OCI-LY1 (cell line): ENCODE measurements around the gene RNGTT.

Experiments used
- H2AFZ ChIP-seq: fragments of 200-600 bp; sonication (generic), shearing (Covaris generic); 2 replicates; pipeline ENCODE4 v1.6.0; 2014; ENCODE audit warnings: antibody characterized with exemption, mild to moderate bottlenecking, low read length
- H3F3A ChIP-seq: fragments of 200-600 bp; sonication (generic), shearing (Covaris generic); 2 replicates; pipeline ENCODE4 v1.6.0; 2014; ENCODE audit warnings: mild to moderate bottlenecking, antibody characterized with exemption, low read length, moderate library complexity; ENCODE audit not compliant: insufficient read depth
- H3K27ac ChIP-seq: fragments of 200-600 bp; sonication (generic); 2 replicates; pipeline ENCODE4 v1.5.1; 2014; ENCODE audit warnings: low read length, mixed run types, mild to moderate bottlenecking, low read depth; ENCODE audit not compliant: poor library complexity, severe bottlenecking
- H3K27me3 ChIP-seq: fragments of 200-600 bp; sonication (generic); 2 replicates; pipeline ENCODE4 v1.6.0; 2014; ENCODE audit warnings: antibody characterized with exemption, mild to moderate bottlenecking, low read length, moderate library complexity; ENCODE audit not compliant: insufficient read depth
- H3K36me3 ChIP-seq: fragments of 200-600 bp; sonication (generic); 2 replicates; pipeline ENCODE4 v1.6.1; 2014; ENCODE audit warnings: mild to moderate bottlenecking, antibody characterized with exemption, low read length, moderate library complexity, mixed read lengths; ENCODE audit not compliant: insufficient read depth
- H3K4me1 ChIP-seq: fragments of 200-600 bp; sonication (generic); 2 replicates; pipeline ENCODE4 v1.5.1; 2014; ENCODE audit warnings: mild to moderate bottlenecking, low read length, moderate library complexity; ENCODE audit not compliant: insufficient read depth, severe bottlenecking
- H3K4me2 ChIP-seq: fragments of 200-600 bp; sonication (generic), shearing (Covaris generic); 2 replicates; pipeline ENCODE4 v1.6.1; 2014; ENCODE audit warnings: low read length
- H3K4me3 ChIP-seq: fragments of 200-600 bp; sonication (generic); 2 replicates; pipeline ENCODE4 v1.5.1; 2014; ENCODE audit warnings: low read length, low read depth, mild to moderate bottlenecking, mixed read lengths; ENCODE audit not compliant: poor library complexity, severe bottlenecking
- H3K79me2 ChIP-seq: fragments of 200-600 bp; shearing (Covaris generic); 2 replicates; pipeline ENCODE4 v1.6.1; 2016; ENCODE audit warnings: mixed run types, low read length, mixed read lengths; ENCODE audit not compliant: insufficient read depth
- H3K9ac ChIP-seq: fragments of 200-600 bp; sonication (generic), shearing (Covaris generic); 2 replicates; pipeline ENCODE4 v1.6.1; 2014; ENCODE audit warnings: mild to moderate bottlenecking, low read length, mixed read lengths
- H3K9me2 ChIP-seq: fragments of 200-600 bp; sonication (generic), shearing (Covaris generic); 2 replicates; pipeline ENCODE4 v1.6.1; 2014; ENCODE audit warnings: low read depth, mild to moderate bottlenecking, low read length, mixed read lengths
- H3K9me3 ChIP-seq: fragments of 200-600 bp; shearing (Covaris generic); 2 replicates; pipeline ENCODE4 v1.6.1; 2014; ENCODE audit warnings: low read length, mixed read lengths
- H4K20me1 ChIP-seq: fragments of 200-600 bp; sonication (generic), shearing (Covaris generic); 2 replicates; pipeline ENCODE4 v1.6.0; 2016; ENCODE audit warnings: mild to moderate bottlenecking, low read length; ENCODE audit not compliant: insufficient read depth
- EZH2 ChIP-seq: fragments of 200-600 bp; sonication (generic), shearing (Covaris generic); IDR thresholded peaks from 2 replicates; pipeline ENCODE4 v1.8.0; 2017; ENCODE audit warnings: borderline replicate concordance, mixed run types, mild to moderate bottlenecking, antibody characterized with exemption, low read length, moderate library complexity, mixed read lengths
- TF ChIP-seq, protein P1 (sequence below): fragments of 200-600 bp; sonication (generic), shearing (Covaris generic); IDR thresholded peaks from 2 replicates; pipeline ENCODE4 v1.5.1; 2017; ENCODE audit warnings: mild to moderate bottlenecking, antibody characterized with exemption, low read length, moderate library complexity, mixed read lengths

Gene RNGTT

DNA sequence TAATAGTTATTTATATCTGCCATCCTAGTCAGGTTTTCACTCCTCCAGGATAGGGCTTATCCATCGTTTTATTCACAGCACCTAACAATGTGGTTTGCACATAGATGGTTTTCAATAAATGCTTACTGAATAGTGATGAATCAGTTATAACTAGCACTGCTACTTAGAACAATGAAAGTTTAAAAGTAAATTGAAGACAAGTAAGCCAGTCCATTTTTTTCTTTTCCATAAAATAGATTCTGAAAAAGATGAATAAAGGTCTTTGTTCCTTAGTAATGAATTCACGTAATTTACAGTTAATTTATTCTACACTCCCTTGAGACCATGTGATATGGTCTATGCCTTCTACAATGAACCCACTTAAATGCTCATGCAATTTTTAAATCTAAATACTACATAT is 212.5 kb downstream of the RNGTT start:
- no peaks in the 10 kb centered on the region for H3K79me2 ChIP-seq
- TF ChIP-seq, protein P1, sequence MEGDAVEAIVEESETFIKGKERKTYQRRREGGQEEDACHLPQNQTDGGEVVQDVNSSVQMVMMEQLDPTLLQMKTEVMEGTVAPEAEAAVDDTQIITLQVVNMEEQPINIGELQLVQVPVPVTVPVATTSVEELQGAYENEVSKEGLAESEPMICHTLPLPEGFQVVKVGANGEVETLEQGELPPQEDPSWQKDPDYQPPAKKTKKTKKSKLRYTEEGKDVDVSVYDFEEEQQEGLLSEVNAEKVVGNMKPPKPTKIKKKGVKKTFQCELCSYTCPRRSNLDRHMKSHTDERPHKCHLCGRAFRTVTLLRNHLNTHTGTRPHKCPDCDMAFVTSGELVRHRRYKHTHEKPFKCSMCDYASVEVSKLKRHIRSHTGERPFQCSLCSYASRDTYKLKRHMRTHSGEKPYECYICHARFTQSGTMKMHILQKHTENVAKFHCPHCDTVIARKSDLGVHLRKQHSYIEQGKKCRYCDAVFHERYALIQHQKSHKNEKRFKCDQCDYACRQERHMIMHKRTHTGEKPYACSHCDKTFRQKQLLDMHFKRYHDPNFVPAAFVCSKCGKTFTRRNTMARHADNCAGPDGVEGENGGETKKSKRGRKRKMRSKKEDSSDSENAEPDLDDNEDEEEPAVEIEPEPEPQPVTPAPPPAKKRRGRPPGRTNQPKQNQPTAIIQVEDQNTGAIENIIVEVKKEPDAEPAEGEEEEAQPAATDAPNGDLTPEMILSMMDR, result no peak
- no peak for TF ChIP-seq EZH2
- H3K4me3 ChIP-seq, result no peak overlapping the region
- no peak overlapping the region for H3K9ac ChIP-seq
- H3K9me2 ChIP-seq, result no peaks in the 10 kb centered on the region
- peaks cover 2% of the 10 kb centered on the region; the same call in 1 of the 2 replicates for H3K9me3 ChIP-seq
- H4K20me1 ChIP-seq, result no peaks in the 10 kb centered on the region
- H3F3A ChIP-seq, result no peaks in the 10 kb centered on the region
- no peaks in the 10 kb centered on the region for H3K4me1 ChIP-seq
- H3K27me3 ChIP-seq, result no peaks in the 10 kb centered on the region
- no peak overlapping the region for H3K4me2 ChIP-seq
- no peak overlapping the region for H2AFZ ChIP-seq
- H3K27ac ChIP-seq, result no peak overlapping the region
- no peaks in the 10 kb centered on the region; the same call in 1 of the 2 replicates for H3K36me3 ChIP-seq

DNA sequence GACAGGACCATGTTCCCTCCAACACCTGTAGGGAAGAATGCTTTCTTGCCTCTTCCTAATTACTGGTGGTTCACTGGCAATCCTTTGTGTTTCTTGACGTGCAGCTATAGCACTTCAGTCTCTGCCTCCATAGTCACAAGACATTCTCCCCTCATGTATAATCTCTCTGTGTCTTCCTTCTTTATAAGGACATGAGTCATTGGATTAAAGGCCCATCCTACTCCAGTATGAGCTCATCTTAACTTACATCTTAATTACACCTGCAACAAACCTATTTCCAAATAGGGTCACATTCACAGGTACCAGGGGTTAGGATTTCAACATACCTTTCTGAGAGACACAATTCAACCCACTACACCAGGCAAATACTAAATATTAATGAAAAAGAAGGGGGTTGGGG is 213.6 kb downstream of the RNGTT start:
- no peaks in the 10 kb centered on the region for H3K27me3 ChIP-seq
- no peaks in the 10 kb centered on the region for H3F3A ChIP-seq
- TF ChIP-seq EZH2, result no peak
- TF ChIP-seq, protein P1, result no peak
- no peaks in the 10 kb centered on the region for H4K20me1 ChIP-seq
- H3K4me2 ChIP-seq, result no peak overlapping the region
- H3K9ac ChIP-seq, result no peak overlapping the region
- no peak overlapping the region for H3K4me3 ChIP-seq
- H3K79me2 ChIP-seq, result no peaks in the 10 kb centered on the region
- no peaks in the 10 kb centered on the region for H3K4me1 ChIP-seq
- H3K27ac ChIP-seq, result no peak overlapping the region
- no peaks in the 10 kb centered on the region; the same call in 1 of the 2 replicates for H3K9me3 ChIP-seq
- no peaks in the 10 kb centered on the region; the same call in 1 of the 2 replicates for H3K36me3 ChIP-seq
- no peak overlapping the region for H2AFZ ChIP-seq
- H3K9me2 ChIP-seq, result no peaks in the 10 kb centered on the region

DNA sequence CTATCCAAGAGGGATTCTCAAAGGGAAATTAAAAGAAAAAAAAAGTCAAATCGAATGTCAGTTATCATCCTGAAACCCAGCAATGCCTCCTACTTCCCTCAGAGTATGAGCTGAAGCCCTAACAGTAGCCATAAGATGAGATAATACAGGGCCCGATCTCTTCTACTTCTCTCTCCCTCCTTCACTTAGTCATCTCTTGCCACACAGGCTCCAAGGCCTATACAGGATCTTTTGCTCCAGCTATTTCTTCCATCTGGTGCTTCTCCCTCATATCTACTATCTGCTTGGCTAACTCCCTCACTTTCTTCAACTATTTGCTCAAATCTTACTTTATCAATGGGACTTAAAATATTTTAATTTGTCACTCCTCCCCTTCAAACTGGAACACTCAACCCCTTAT is 215.3 kb downstream of the RNGTT start:
- no peak overlapping the region for H3K4me2 ChIP-seq
- no peak overlapping the region for H3K4me3 ChIP-seq
- no peak overlapping the region for H3K9ac ChIP-seq
- no peak overlapping the region for H3K27ac ChIP-seq
- H3F3A ChIP-seq, result no peaks in the 10 kb centered on the region
- no peaks in the 10 kb centered on the region for H4K20me1 ChIP-seq
- no peak overlapping the region for H2AFZ ChIP-seq
- no peaks in the 10 kb centered on the region for H3K4me1 ChIP-seq
- no peaks in the 10 kb centered on the region for H3K79me2 ChIP-seq
- no peaks in the 10 kb centered on the region for H3K9me2 ChIP-seq
- no peaks in the 10 kb centered on the region for H3K9me3 ChIP-seq
- TF ChIP-seq, protein P1, result no peak
- TF ChIP-seq EZH2, result no peak
- no peaks in the 10 kb centered on the region for H3K36me3 ChIP-seq
- no peaks in the 10 kb centered on the region for H3K27me3 ChIP-seq
